ENCODE measurements around the gene CAMTA2.

The CAMTA2 gene

DNA sequence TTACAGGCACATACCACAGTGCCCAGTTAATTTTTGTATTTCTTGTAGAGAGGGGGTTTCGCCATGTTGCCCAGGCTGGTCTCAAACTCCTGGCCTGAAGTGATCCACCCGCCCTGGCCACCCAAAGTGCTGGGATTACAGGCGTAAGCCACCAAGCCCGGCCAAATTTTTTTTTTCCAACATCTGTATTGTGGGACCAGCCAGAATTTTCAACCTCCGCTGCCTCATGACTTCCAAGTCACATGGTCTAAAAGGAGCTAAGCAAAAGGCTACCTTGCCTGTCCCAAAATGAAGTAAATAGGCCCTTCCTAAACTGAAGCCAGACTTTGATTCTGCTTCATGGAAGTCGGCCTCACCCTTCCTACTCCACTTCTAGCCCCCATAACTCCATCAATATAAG, 15.6 kb downstream of the CAMTA2 start:
- H3K27ac ChIP-seq = no peak overlapping the region

DNA sequence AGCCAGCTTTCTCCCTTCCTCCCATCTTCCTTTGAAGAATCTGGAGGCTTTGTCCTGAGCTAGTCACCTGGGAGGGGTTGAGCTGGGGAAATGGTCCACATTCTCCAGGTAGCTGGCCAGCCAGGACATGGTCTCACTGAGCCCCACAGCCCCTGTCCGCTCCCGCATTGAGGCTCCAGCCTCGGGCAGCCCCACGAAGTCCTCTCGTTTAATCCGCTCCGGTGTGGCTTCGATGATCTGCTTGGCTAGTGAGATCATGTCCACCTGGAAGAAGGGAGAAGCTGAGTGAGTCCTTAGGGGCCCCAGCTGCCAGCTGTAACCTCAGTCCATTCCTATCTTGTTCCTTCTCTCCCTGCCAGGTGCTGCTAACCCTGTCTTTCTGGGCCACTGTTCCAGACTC, 17.2 kb downstream of the CAMTA2 start:
- H3K27ac ChIP-seq = peak overlapping the region; percentile 97
- no peak for DNase-seq (ENCODE audit: low read depth, low spot score)

More for the DNA sequence above, 15.6 kb downstream of the CAMTA2 start:
- no peak for DNase-seq (ENCODE audit: low read depth, low spot score)

DNA sequence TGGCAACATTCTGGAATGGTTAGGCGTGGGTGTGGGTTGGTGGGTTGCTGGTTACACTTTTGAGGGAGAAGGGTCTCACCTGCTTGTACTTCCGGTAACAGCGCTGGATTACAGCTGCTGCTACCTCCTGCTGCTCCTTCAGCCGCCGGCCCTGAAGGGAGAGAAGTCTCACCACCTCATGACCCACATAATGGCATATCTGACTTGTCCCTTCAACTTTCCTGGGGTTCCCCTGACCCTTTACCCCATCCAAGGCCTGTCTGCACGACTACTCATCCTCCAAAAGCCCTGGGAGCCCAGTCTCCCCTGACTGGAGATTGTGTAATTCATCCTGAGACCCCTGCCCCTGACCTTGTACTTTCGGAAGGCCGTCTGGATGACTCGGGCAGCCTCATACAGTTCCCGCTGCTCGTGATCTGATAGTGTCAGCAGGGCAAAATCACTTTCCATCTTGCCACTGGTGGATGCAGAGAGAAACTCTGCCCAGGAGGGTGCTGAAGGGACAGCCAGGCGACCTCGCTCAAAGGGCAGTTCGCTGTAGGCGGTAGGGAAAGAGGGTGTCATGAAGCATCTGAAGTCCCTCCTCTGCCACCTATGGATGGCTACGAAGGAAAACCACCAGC, 17.8 kb downstream of the CAMTA2 start:
- no peak for DNase-seq (ENCODE audit: low read depth, low spot score)
- peak overlapping the region; percentile 97 for H3K27ac ChIP-seq

DNA sequence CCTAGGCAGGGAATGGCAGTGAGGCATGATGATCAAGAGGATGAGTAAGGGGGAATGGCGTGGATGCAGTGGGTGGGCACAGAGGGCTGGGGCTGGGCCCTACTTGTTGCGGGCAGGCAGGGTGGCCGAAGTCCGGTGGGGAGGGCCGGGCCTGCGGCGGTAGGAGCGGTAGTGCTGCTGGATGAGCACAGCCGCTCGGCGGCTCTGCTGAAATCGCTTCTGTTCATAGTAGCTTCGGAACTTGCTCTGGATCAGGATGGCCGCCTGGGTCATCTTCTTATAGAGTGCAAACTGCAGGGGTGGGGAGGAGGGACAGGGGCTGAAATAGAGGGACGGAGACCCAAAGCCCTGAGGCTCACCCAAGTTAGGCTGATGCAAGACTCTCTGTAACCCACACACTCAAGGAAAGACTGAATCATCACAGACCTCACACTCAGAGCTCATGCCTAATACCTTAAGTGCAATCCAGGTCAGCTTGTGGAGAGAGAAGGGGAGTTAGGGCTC, 18.4 kb downstream of the CAMTA2 start:
- peak overlapping the region; percentile 97 for H3K27ac ChIP-seq
- DNase-seq (ENCODE audit: low read depth, low spot score) = peak; percentile 66

DNA sequence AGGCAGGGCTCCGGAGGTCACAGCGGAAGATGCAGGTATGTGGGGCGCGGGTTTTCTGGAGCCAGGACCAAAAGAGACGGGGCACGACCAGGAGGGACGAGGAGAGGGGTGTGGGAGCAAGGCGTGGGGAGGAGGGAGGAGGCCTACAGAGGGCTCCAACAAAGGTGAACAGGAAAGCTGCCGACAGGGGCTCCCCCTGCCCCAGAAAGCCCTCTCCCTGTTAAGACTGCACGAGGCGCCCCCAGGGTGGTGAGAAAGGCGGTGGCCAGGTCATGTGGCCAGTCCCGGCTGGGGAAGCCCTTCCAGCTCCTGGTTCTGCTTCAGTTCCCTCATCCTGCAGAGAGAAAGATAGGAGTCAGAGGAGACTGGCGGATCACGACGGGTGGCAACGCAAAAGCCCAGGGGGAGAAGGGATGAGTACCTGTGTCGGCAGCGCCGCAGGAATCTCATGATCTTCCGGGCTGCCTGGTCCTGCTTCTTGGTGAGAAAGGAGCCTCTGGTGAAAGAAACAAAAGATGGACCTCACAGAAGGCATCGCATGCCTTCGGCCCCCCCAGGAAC, 18.9 kb downstream of the CAMTA2 start:
- peak overlapping the region; percentile 97 for H3K27ac ChIP-seq
- DNase-seq (ENCODE audit: low read depth, low spot score) = no peak

DNA sequence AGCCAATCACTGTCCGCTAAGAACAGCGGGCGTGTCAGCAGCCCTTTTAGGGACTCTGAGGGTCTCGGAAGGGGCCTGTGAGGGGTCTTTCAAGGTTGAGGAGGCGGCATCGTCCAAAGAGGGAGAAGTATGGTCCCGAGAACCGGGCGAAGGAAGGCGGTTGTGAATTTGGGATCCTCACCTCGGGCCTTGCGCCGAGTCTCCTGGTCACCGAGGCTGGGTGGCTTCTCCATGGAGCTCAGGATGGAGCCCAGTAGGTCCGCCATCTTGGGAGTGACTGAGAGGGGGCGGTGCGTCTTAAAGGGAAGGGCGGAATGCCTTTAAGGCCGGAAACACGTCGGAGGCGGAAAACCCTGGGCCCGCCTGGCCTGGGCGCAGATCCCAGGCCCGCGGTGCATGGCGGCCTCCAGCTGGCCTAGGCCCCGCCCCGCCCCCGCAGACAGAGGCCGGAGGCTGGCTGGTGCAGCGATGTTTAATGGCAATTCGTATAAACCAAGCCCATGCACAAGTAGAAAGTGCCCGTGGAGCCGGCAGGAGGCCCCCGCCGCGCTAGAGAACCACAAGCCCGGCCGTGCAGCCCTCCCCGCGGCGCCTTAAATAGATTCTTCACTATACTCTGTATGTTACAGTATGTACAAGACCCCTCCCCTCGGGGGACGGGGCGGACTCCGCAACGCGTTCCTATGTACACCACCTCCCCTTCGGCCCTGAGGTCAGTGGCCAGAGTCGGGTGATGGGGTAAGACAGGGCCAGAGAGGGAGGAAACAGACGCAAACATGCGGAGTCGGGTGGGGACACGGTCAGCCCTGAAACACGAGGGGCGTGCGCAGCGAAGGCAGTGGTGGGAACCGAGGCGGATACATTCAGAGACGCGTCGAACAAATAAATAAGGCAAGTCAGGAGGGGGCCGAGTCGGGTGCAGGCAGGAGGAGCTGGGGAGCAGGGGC, 19.7 kb downstream of the CAMTA2 start, which contains the start of gene SPAG7:
Gene SPAG7 (minus strand): TSS at position 279 of the 947 bp plus-strand sequence. CDS start 13 bp downstream, at position 266.
- H3K27ac ChIP-seq = peak within 1 kb of the TSS; percentile 97
- DNase-seq (ENCODE audit: low read depth, low spot score) = peak; percentile 91

DNA sequence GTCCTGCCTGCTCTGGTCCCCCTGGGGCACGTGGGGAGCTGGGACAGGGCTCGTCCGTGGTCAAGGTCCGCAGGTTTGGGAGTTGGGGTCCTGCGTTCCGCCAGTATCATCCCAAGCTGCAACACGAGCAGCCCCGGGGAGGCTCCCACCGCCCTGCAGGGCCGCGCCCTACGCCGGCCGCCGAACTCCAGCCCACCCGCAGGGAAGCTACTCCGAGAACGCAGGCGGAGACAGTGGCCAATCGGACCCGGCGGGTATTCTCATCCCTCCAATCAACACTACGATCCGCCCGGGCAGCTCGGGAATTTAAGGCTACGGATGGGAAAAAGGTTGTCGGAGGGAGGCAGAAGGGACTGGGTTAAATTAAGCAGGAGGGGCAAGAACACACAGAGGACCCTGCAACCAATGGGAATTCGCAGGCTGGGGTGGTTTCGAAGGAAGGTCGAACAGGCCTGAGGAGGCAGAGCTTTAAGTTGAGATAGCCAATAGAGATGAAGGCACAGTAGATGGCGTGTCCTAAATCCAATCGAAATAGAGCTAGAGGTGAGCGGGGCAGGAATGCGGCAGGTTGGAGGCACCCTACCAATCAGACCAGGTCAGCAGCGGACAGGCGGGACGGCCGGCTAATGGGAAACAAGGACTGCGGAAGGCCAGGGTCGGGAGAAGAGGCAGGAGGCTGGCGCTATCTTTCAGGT, 20.5 kb downstream of the CAMTA2 start:
- peak overlapping the region; percentile 97 for H3K27ac ChIP-seq
- DNase-seq (ENCODE audit: low read depth, low spot score) = peak; percentile 99

DNA sequence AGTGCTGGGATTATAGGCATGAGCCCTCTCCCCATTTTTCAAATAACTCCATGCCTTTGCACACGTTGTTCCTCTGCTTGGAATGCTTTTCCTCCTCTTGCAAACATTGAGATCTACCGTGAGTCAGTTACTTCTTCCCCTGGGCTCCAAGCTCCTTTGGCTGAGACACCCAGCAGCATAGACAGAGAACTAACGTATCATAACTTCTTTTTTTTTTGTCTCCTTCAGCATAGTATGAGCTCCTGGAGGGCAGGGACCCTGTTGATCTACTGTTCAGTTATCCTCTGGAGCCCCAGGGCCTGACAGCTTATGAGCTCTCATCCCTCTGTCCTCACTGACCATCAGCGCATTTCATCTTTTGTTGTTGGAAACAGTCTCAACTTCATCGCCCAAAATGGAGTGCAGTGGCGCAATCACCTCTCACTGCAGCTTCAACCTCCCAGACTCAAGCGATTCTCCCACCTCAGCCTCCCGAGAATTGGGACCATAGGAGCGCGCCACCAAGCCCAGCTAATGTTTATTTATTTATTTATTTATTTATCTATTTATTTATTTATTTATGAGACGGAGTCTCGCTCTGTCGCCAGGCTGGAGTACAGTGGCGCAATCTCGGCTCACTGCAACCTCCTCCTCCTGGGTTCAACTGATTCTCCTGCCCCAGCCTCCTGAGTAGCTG, 22.0 kb downstream of the CAMTA2 start:
- H3K27ac ChIP-seq = peak overlapping the region; percentile 97
- DNase-seq (ENCODE audit: low read depth, low spot score) = no peak

DNA sequence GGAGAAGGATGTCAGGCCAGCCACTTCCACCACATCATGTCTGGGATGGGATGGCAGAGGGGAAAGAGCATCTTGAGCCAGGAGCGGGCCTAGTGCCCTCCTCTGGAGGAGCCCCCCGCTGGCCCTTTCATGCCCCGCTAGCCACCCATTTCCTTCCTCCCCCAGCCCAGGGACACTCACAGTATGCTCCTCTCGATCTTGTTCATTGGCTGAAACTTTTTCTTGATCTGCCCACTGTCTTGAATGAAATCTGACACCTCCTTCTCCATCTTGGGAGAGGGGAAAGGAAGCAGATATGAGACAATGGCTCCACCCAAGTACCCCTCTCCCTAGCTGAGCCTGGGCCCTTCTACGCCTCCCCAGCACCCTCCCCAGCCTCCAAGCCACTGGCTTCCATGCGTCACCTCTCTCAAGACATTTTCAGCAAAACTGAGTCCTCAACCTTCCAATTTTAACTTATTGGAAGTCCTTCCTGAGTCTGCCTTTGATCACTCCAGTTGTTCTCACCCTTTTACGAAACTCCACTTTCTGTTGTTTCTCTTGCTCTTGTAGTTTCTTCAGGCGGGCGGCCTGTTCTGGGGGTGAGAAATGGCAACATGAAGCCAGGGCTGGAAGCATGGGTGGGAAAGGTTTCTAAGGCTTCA, 27.1 kb downstream of the CAMTA2 start:
- DNase-seq (ENCODE audit: low read depth, low spot score) = no peak
- no peak overlapping the region for H3K27ac ChIP-seq

DNA sequence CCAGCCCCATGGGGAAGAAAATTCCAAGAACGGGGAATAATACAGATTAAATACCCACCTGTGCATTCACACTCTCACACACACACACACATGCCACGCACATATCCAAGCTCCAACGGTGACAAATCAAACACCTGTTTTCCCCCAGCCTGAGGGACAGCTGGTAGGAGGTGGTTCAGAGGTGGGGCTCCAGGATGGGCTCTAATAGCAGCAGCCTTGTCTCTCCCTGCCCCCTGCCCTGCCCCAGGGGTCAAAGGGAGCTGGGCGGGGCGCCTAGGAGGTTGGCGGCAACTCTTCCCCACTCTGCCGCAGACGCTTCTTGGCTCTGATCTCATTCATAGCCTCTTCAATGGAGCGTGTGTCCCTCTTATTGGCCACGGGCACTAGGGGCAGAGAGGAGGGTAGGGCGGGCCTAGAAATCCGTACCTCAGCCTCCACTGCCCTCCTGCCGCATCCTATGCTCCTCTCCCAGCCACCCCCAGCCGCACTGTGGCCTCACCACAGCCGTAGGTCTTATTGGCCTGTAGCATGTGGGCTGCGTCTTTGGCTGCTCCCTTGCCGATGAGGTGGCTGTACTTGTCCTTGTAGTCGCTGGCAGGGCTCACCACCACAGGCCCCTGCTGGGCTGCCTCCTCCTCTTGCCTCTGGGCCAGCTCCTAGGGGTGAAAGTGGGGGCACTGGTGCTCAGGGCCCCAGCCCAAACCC, 28.1 kb downstream of the CAMTA2 start:
- DNase-seq (ENCODE audit: low read depth, low spot score) = no peak
- no peak overlapping the region for H3K27ac ChIP-seq

DNA sequence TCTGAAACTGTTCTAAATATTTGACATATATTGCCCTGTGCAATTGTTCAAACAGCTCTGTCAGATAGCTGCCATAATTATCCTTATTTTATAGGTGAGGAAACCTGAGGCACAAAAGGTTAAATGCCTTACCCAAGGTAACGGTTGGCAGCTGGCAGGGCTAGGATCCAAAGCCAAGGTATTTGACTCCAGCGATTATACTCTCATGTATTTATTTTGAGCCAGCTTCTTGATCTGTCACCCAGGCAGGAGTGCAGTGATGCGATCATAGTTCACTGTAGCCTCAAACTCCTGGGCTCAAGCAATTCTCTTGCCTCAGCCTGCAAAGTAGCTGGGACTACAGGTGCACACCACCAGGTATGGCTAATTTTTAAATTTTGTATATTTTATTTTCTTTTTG, 29.4 kb downstream of the CAMTA2 start:
- no peak for DNase-seq (ENCODE audit: low read depth, low spot score)
- H3K27ac ChIP-seq = no peak overlapping the region

DNA sequence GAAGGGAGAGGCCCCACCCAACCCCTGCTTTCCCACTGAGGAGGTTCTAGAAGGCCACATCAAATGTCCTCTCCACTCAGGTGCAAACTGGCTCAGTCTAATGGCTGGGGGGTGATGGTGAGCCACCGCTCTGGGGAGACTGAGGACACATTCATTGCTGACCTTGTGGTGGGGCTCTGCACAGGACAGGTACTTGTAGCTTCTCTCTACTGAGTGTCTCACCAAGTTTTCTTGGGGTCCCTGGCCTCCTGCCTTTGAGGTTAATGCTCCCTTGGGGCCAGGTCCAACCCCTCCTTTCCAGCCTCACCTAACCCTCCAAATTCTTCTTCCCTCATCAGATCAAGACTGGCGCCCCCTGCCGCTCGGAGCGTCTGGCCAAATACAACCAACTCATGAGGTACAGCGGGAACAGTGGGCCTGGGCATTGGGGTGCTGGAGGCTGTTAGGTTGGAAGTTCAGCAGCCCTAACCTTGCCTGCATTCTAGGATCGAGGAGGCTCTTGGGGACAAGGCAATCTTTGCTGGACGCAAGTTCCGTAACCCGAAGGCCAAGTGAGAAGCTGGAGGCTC, 30.9 kb downstream of the CAMTA2 start:
- no peak overlapping the region for H3K27ac ChIP-seq
- DNase-seq (ENCODE audit: low read depth, low spot score) = no peak

DNA sequence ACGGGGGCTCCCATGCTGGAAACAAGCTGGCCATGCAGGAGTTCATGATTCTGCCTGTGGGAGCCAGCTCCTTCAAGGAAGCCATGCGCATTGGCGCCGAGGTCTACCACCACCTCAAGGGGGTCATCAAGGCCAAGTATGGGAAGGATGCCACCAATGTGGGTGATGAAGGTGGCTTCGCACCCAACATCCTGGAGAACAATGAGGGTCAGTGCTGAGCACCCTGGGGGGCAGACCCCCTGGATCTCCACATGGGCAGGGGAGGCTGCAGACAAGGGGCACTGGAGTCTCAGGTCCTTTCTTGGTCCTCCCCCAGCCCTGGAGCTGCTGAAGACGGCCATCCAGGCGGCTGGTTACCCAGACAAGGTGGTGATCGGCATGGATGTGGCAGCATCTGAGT, 32.4 kb downstream of the CAMTA2 start:
- DNase-seq (ENCODE audit: low read depth, low spot score) = no peak
- H3K27ac ChIP-seq = no peak overlapping the region

DNA sequence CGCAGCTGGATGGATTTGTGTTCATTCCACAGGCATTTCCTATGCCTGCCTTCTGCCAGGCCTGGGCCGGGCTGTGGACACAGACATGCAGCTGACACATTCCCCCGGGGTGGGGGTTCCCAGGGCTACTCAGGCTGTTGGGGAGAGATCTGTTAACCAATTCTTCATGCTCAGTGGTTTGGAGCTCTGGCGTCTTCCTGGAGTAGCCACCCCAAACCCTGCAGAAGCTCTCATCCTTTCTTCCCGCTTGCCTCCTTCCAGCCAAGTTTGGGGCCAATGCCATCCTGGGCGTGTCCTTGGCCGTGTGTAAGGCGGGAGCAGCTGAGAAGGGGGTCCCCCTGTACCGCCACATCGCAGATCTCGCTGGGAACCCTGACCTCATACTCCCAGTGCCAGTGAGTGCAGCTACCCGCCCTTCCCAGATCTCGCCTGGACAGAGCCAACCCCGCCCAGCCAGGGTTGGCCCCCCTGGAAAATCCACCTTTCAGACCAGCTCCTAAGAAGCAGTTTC, 34.0 kb downstream of the CAMTA2 start:
- DNase-seq (ENCODE audit: low read depth, low spot score) = no peak
- no peak overlapping the region for H3K27ac ChIP-seq

DNA sequence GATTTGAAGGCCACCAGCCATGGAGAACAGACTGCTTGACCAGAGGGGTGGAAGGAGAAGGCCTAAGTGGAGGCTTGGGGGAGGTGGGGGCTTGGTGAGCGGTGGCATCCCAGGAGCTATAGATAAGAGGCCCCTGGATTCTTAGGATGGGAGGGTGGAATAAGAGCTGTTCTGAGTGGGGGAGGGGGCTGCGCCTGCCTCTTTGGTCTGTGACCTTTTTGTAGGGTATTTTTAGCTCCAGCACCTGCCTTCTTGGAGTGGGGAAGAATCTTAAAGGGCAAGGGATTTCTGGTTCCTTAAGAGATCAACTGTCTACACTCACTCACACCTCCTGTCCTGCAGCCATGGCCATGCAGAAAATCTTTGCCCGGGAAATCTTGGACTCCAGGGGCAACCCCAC, 36.0 kb downstream of the CAMTA2 start:
- no peak overlapping the region for H3K27ac ChIP-seq
- DNase-seq (ENCODE audit: low read depth, low spot score) = no peak

DNA sequence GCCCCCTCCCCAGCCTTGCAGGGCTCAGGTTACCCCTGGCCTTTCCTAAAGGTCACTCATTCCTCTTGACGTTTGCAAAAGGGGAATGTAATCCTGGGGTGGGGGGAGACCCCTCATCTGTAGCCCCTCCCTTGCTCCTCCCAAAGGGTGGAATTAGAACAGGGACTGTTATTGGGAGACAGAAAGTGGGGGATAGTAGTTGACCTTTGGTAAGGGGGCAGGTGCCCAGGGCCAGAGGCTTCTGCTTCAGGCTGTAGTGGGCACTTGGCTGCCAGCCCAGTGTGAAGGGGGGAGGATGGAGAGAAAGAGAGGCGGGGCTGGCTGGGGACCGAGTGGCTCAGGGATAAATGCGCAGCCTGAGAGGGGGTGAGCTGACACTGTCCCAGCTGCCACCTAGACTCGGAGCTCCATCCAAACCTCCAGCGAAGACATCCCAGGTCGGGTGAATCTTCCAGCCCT, 36.7 kb downstream of the CAMTA2 start, which contains the start of gene ENO3:
Gene ENO3 (plus strand): TSS at position 374 of the 459 bp plus-strand sequence. CDS start 711 bp downstream, outside the sequence.
- H3K27ac ChIP-seq = peak within 1 kb of the TSS; percentile 99
- no peak for DNase-seq (ENCODE audit: low read depth, low spot score)

DNA sequence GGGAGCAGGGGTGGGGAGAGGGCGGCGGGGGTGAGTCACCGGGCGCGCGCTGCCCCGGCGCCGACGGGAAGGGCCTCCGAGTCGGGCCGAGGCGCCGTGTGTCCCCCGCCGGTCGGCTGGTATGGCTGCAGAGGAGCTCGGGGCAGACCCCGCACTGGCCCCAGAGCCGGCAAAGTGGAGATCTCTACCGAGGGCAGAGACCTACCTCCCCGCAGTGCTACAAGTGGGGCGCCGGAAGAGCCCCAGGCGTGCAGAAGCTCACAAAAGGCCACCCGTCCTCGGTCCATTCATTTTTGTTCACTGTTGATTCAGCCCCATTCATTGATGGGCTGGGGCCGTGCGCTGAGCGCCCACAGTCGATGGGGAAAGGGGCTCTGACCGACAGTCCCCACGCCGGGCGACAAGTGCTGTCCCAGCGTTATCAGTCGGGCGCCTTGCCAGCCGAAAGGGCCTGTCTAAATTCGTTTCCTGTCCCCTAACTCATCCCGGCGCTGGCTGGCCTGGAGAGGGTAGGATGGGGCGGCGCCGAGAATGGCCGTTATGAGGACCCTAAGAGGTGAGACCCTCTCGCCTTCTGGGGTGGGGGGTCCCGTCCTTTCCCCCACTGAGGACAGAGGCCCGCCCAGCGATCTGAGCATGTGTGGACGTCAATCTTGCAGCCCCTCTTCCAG, 37.3 kb downstream of the CAMTA2 start:
- peak overlapping the region; percentile 99 for H3K27ac ChIP-seq
- DNase-seq (ENCODE audit: low read depth, low spot score) = no peak

Data from epithelial cell of prostate (primary cell).